PC-3 (cell line): ENCODE measurements around the gene PSMB7.

Experiments used
- CTCF ChIP-seq: fragments of 300-600 bp; sonication (generic); conservative IDR thresholded peaks from 2 replicates; pipeline ENCODE4 v1.5.1; 2017; ENCODE audit warnings: antibody characterized with exemption, low read depth, mild to moderate bottlenecking, low read length
- EZH2 ChIP-seq: fragments of 300-600 bp; sonication (generic); IDR thresholded peaks from one replicate; pipeline ENCODE4 v1.6.1; 2017; ENCODE audit warnings: antibody characterized with exemption, mild to moderate bottlenecking, low read length; ENCODE audit not compliant: unreplicated experiment
- EZH2phosphoT487 ChIP-seq: fragments of 300-600 bp; sonication (generic); IDR thresholded peaks from 2 replicates; pipeline ENCODE4 v1.6.1; 2018; ENCODE audit warnings: mild to moderate bottlenecking, antibody characterized with exemption, low read length, borderline replicate concordance

GRCh38 chr9:124329206-124329792 lies 85.9 kb downstream of the PSMB7 start:
- TF ChIP-seq CTCF (no peak), EZH2 (no peak), EZH2phosphoT487 (no peak)
